Epithelial cell of proximal tubule (primary cell): ENCODE measurements around the gene MYH9. TPM values are rescaled to one million over a fixed set of nuclear protein-coding genes. Genes with fewer than 3 reads are reported as not detected.
"Not testable (repeated sequence)": the region's sequence is repeated elsewhere in the genome, so short reads cannot be mapped to it uniquely, and the experiment has no call there.

Experiments
- DNase-seq: peaks from one replicate; pipeline ENCODE4 v3.0.0-alpha.2; 2011; ENCODE audit warnings: low read depth
- H3K4me3 ChIP-seq: 2 replicates; pipeline ENCODE4 v1.5.1; 2011; ENCODE audit warnings: low read depth, mild to moderate bottlenecking, low read length
- total RNA-seq: library from RNA; depleted of rRNA; stranded (reverse); fragments of >200 nt; gene quantifications from 2 replicates; pipeline ENCODE4 v1.2.3, GENCODE V29; 2015
- TF ChIP-seq, protein P1 (sequence below): conservative IDR thresholded peaks from 2 replicates; pipeline ENCODE4 v1.5.1; 2012; ENCODE audit warnings: low read depth, mild to moderate bottlenecking, low read length

Gene MYH9
- total RNA-seq, 1 donor from 2014 or later: 896 TPM

DNA sequence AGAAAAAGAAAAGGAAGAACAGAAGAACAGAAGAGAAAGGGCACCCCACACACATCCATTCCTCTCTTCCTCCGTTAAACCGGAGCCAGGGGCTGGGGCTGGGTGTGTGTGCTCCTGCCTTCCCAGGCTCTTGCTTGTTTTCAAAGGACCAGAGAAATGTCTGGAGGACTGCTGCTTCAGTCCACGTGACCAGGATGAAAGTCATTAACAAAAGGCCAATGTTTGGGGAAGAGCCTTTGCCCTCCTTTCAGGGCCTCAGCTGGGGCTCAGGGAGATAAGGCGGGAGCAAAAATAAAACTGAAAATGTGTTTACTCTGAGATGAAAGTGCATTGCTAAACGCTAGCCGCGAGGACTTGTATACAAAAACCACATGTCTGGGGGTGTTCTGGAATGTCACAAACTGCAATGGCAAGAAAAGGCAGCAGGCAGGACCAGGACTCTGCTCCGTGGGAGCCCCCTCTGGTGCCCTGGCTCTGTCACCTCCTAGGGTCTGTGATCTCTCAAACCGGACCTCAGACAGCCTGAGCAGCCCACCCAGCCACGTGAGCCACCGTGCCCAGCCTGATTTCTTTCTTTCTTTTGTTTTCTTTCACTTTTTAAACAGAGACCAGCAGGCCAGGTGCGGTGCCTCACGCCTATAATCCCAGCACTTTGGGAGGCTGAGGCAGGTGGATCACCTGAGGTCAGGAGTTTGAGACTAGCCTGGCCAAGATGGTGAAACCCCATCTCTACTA, 31.6 kb upstream of the MYH9 start:
- no peak for DNase-seq
- TF ChIP-seq, protein P1, sequence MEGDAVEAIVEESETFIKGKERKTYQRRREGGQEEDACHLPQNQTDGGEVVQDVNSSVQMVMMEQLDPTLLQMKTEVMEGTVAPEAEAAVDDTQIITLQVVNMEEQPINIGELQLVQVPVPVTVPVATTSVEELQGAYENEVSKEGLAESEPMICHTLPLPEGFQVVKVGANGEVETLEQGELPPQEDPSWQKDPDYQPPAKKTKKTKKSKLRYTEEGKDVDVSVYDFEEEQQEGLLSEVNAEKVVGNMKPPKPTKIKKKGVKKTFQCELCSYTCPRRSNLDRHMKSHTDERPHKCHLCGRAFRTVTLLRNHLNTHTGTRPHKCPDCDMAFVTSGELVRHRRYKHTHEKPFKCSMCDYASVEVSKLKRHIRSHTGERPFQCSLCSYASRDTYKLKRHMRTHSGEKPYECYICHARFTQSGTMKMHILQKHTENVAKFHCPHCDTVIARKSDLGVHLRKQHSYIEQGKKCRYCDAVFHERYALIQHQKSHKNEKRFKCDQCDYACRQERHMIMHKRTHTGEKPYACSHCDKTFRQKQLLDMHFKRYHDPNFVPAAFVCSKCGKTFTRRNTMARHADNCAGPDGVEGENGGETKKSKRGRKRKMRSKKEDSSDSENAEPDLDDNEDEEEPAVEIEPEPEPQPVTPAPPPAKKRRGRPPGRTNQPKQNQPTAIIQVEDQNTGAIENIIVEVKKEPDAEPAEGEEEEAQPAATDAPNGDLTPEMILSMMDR: no peak
- peak overlapping the region; percentile 23 for H3K4me3 ChIP-seq

DNA sequence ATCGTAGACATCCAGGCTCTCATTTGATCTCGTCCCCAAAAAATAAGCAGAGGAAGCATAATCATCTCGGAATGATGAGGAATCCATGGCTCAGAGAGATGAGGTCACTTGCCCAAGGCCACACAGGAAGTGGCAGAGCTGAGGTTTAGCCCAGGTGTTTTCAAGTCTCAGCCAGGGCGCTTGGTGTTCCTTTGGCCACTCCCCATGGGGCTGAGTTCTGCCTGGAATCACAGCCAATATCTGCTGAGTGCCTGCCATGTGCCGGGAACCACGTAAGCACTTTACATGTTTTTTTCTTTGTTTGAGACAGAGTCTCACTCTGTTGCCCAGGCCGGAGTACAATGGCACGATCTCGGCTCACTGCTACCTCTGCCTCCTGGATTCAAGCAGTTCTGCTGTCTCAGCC, 29.5 kb upstream of the MYH9 start:
- H3K4me3 ChIP-seq: no peak overlapping the region
- no peak for DNase-seq
- TF ChIP-seq, protein P1: no peak

DNA sequence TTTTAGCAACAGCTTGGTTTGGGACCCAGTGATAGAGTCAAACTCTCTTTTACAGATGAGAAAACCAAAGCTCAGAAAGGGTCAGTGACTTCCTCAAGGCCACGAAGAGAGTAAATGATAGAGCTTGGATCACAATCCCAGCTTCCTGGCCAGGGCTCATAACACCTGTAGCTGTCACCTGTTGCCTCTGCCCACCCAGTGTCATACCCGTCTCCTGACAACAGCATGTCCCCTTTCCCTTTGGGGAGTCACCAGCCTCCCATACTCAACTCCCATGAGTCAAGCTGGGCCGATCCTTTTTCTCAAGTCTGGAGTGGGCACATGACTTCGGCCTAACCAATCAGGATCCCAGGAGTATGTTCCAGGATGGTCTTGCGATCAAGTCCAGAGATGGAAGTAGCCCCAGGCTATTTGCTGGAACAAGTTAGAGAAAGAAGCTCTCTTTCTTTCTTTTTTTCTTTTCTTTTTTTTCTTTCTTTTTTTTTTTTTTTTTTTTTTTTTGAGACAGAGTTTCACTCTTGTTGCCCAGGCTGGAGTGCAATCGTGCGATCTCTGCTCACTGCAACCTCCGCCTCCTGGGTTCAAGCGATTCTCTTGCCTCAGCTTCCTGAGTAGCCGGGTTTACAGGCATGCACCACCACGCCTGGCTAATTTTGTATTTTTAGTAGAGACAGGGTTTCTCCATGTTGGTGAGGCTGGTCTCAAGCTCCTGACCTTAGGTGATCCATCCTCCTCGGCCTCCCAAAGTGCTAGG, 27.8 kb upstream of the MYH9 start:
- no peak for DNase-seq
- H3K4me3 ChIP-seq: no peak overlapping the region
- TF ChIP-seq, protein P1: no peak

DNA sequence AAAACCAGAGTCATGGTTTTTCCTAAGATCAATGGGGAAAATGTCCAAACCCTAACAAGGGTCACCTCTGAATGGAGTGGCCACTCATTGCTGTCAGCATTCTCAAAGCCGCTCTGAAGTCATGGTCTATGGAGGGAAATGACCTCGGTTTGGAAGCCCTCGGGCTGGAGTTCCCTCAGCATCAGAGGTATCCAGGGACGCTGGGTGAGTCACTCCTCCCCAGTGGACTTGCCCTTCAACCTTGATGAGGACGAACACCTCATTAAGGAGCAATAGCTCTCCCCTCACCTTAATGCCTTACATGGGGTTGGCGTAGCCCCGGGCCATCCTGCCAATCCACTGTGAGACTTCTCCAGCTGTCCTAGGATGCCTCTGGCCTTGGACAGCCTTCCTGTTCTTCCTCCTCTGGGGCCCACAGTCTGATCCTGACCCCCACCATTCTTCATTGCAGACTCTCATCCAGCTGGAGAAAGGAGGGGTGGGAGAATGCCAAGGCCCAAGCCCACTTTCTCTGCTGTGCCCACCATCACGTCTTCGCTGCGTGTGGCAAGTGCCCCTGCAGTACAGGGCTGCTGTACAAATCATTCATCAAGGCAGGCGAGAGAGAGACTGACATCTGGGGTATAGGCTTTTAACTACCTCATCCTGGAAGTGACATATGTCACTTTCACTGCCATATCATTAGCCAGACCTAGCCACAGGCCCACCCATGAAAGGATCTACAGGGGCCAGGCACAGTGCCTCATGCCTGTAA, 25.4 kb upstream of the MYH9 start:
- TF ChIP-seq, protein P1: no peak

DNA sequence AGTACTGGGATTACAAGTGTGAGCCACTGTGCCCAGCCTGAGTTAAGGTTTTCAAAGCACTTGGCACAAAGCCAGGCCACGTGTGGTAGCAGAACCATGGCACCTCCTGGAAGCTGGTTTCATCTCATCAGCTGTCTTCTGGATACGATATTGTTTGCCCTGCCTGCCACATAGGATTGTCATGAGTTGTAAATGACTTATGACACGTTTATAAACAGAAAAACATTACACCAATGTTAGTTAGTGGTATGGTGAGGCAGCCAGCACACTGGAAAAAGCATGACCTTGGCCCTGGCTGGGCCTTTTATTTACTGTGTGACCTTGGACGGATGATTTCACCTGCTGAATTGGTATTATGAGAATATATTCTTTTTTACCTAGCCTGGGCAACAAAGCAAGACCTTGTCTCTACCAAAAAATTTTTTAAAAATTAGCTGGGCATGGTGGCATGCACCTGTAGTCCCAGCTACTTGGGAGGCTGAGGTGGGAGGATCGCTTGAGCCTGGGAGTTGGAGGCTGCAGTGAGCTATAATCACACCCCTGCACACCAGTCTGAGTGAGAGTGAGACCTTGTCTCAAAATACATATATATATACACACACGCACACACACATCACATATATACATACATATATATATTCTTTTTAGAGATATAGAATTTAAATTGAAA, 24.0 kb upstream of the MYH9 start:
- no peak for DNase-seq
- TF ChIP-seq, protein P1: no peak
- H3K4me3 ChIP-seq: no peak overlapping the region

More for the DNA sequence above, 25.4 kb upstream of the MYH9 start:
- no peak for DNase-seq
- H3K4me3 ChIP-seq: no peak overlapping the region

DNA sequence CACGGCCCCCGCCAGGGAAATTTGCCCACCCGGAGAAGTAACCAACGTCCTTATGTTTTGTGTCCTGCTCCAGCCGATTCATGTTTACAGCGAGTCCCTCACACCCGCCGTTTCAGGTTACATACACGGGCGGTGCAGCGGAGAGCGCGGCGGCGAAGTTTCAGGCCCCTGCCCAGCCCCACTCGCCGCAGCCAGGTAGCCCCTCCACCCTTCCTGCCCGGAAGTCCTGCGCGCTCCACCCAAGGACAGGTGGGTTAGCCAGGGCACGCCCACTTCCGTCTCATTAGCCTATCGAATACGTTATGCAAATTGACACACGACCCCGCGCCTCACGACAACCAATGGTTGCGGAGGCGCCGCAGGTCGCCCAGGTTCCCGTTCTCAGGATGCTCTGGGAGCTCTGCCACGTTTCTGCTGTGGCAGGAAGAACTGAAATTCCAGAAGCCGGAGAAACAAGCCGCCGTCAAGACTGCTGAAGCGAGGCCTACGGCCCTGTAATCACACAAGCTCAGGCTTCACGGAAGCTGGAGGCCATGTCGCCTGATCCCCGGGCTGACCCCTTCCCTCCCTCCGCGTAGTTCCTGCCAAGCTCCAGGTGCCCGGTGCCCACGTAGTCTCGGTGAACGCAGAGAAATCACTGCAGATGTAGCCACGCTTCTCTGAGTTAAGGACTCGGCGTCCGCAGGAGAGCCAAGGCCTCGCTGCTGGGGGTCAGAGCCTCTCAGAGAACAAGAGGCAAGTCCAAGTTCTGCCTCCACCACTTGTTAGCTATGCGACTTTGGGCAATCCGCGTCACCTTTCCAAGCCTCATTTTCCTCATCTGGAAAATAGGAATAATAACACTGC, 22.4 kb upstream of the MYH9 start:
- TF ChIP-seq, protein P1: no peak
- no peak for DNase-seq
- H3K4me3 ChIP-seq: peak overlapping the region; percentile 56

DNA sequence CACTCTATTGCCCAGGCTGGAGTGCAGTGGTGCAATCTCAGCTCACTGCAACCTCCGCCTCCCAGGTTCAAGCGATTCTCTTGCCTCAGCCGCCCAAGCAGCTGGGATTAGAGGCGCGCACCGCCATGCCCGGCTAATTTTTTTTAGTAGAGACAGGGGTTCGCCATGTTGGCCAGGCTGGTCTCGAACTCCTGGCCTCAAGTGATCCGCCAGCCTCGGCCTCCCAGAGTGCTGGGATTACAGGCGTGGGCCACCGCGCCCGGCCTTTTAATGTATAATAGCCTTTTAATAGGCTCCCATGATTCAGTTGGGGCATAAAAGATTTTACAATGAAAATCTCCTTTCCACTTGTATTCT, 21.8 kb upstream of the MYH9 start:
- peak overlapping the region; percentile 56 for H3K4me3 ChIP-seq
- not testable (repeated sequence) for DNase-seq
